GM04503 (cell line): ENCODE results near the gene IDI2.
"Not testable (repeated sequence)": the region's sequence is repeated elsewhere in the genome, so short reads cannot be mapped to it uniquely, and the experiment has no call there.

Experiments
- DNase-seq: peaks from one replicate; pipeline ENCODE4 v3.0.0-alpha.2; 2012; ENCODE audit warnings: low read depth

Gene IDI2

GRCh38 chr10:1025683-1026082 lies at the start of gene IDI2:
TSS of gene IDI2 (minus strand) at chr10:1025859. CDS start at chr10:1024723, 1,136 bp downstream.
- DNase-seq, result no peak

- no peak for DNase-seq
Observed at GRCh38 chr10:1074748-1075308, 49.2 kb upstream of the IDI2 start.

- no peak for DNase-seq
Observed at GRCh38 chr10:1074052-1074747, 48.5 kb upstream of the IDI2 start.

- DNase-seq, result no peak
Observed at GRCh38 chr10:1070919-1071318, 45.3 kb upstream of the IDI2 start.

GRCh38 chr10:1068380-1069361 lies 43.0 kb upstream of the IDI2 start:
- DNase-seq, result no peak

GRCh38 chr10:1066734-1067133 lies 41.1 kb upstream of the IDI2 start:
- not testable (repeated sequence) for DNase-seq

GRCh38 chr10:1064964-1065247 lies 39.2 kb upstream of the IDI2 start:
- DNase-seq, result no peak

- no peak for DNase-seq
Observed at GRCh38 chr10:1063232-1063865, 37.7 kb upstream of the IDI2 start.

GRCh38 chr10:1061930-1062774 lies 36.5 kb upstream of the IDI2 start:
- peak; percentile 12 for DNase-seq

GRCh38 chr10:1059902-1060301 lies 34.2 kb upstream of the IDI2 start:
- no peak for DNase-seq

GRCh38 chr10:1058017-1058416 lies 32.4 kb upstream of the IDI2 start:
- DNase-seq, result no peak

GRCh38 chr10:1057106-1057657 lies 31.5 kb upstream of the IDI2 start:
- DNase-seq, result no peak

GRCh38 chr10:1056326-1057105 lies 30.9 kb upstream of the IDI2 start, which contains the start of gene WDR37:
TSS of gene WDR37 (plus strand) at chr10:1056385. CDS start at chr10:1072156, 15,771 bp downstream.
- peak; percentile 62 for DNase-seq

GRCh38 chr10:1054684-1055083 lies 29.0 kb upstream of the IDI2 start:
- no peak for DNase-seq

- DNase-seq, result no peak
Observed at GRCh38 chr10:1050554-1050953, 24.9 kb upstream of the IDI2 start.

- no peak for DNase-seq
Observed at GRCh38 chr10:1050145-1050544, 24.5 kb upstream of the IDI2 start.

- DNase-seq, result no peak
Observed at GRCh38 chr10:1049425-1049958, 23.8 kb upstream of the IDI2 start.

- peak; percentile 88 for DNase-seq
Observed at GRCh38 chr10:1048732-1049424, 23.2 kb upstream of the IDI2 start, which contains the start of gene IDI1. TSS of gene IDI1 (minus strand) at chr10:1049119. CDS start at chr10:1049003, 116 bp downstream.

GRCh38 chr10:1048349-1048731 lies 22.7 kb upstream of the IDI2 start:
- DNase-seq, result no peak
